Anterior cingulate cortex (tissue), 58 donors: ENCODE measurements around the gene MYOZ3.

Experiments used
- DNase-seq, 58 donors: peaks; one replicate each; lab custom pipeline; 2025; lab: John Stamatoyannopoulos, UW

The MYOZ3 gene

DNA sequence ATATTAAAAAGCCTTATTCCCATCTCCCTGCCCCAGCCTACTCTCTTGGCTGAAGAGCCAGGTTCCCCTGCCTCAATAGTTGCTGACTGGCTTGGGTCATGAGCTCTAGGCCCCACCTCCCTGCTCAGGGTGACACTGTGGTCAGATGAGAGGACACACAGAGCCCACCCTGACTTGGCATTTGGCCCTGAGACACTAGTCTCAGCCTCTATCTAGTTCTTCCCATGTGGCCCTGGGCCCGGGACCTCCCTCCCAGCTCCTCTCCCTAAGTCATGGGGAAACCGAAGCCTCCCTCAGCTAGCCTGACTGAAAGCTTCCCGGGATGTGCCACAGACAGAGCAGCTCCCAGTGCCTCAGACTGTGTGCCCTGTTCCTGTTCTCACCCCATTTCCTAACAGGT lies 5.8 kb upstream of the MYOZ3 start:
- DNase-seq: no peak

DNA sequence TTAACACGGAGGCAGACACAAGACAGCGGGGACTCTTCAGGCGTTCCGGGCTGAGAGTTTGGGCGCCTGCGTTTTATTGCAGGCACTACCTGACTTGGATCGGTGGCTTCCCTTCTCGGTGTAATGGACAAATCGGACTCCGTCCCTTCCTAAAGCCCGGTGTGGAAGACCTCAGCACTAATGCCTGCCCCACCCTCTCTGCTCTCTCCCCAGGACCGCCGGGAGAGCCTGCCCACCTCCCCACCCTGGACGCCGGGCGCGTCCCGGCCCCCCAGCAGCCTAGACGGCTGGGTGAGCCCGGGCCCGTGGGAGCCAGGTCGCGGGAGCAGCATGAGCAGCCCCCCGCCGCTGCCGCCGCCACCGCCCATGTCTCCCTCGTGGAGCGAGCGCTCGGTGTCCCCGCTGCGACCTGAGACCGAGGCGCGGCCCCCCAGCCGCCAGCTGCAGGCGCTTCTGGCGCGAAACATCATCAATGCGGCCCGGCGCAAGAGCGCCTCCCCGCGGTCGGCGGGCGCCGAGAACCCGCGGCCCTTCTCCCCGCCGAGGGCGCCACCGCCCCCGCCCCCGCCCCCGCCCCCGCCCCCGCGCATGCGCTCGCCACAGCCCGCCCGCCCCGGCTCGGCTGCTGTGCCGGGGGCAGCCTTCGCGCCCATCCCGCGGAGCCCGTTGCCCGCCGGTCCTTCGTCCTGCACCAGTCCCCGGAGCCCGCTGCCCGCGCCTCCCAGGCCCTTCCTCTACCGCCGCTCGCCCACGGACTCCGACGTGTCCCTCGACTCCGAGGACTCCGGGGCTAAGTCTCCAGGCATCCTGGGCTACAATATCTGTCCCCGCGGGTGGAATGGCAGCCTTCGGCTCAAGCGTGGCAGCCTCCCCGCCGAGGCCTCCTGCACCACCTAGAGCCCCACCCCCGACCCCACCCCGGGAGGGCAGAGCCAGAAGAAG lies 4.6 kb upstream of the MYOZ3 start:
- peak in 43 of 58 donors; percentile 24 to 79 (median 62) for DNase-seq

- no peak for DNase-seq
These were observed 2.9 kb upstream of the MYOZ3 start for GRCh38 chr5:150658121-150658520.

GRCh38 chr5:150658699-150659265 lies 2.3 kb upstream of the MYOZ3 start:
- no peak for DNase-seq

DNA sequence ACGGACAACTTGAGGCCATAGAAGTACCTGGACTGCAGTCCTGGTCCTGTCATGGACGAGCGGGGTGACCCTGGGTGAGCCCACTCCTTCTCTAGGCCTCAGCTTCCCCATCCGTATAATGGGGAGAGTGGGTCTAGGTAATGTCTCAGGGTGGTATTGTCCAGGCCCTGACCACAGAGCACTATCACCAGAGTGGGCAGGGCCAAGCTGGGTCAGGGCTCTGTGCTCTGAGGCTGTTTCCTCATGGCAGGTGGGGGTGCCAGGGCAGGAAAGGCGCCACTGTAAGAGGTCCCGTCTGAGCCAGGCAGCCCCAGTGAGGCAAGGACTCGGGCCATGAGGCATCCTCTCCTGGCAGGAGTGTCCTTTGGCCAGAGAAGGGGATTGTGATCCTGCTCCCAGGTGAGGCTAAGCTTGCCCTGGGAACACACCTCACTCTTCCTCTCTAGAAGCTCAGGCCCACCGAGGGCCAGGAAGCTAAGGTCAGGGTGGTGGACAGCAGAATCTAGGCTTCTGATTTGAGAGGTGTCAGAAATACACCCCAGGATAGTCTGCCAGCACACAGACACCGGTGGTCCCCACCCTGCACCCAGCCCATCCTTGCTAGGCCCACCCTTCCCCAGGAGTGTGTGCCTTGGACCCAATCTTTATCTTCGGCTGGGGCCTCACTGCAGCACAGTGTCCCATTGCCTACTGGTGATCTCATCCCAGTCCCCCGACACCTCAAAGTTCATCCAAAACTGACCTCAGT lies 1.5 kb upstream of the MYOZ3 start:
- DNase-seq: no peak

GRCh38 chr5:150660108-150660831 lies 781 bp upstream of the MYOZ3 start:
- DNase-seq: no peak

GRCh38 chr5:150661821-150662596 lies 958 bp downstream of the MYOZ3 start:
- no peak for DNase-seq

GRCh38 chr5:150662731-150663516 lies 1.9 kb downstream of the MYOZ3 start:
- DNase-seq: no peak

DNA sequence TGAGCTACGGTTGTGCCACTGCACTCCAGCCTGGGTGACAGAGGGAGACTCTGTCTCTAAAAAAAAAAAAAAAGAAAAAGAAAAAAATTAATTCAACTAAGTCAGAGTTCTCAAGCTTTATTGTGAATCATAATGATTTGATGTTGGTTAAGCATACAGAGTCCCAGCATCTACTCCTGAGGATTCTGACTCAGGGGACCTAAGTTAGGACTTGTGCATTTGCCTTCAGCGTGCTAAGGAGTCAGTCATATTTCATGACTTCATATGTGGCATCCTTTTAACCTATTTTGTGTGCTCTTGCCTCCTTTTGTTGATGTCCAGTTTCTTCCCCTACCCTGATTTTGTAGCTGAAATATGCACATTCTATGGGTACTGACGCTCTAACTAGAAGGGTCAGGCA lies 2.9 kb downstream of the MYOZ3 start:
- no peak for DNase-seq

DNA sequence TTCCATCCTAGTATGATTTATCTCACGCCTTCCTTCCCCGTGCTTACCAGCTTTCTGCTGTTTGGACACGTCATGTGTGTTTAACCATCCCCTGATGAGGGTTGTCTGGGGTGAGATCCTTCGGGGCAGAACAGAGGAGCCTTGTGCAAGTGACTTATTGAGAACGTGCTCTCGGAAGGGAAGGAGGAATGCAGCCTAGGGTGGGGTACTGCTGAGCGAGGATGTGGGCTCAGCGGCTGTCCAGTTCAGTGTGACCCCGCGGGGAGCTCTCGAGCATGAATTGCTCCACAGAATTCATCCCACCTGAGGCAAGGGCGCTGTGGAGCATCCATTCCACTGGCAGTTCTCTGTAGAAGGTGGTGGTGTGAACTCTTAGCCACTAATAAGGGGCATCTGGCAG lies 4.0 kb downstream of the MYOZ3 start:
- DNase-seq: no peak

DNA sequence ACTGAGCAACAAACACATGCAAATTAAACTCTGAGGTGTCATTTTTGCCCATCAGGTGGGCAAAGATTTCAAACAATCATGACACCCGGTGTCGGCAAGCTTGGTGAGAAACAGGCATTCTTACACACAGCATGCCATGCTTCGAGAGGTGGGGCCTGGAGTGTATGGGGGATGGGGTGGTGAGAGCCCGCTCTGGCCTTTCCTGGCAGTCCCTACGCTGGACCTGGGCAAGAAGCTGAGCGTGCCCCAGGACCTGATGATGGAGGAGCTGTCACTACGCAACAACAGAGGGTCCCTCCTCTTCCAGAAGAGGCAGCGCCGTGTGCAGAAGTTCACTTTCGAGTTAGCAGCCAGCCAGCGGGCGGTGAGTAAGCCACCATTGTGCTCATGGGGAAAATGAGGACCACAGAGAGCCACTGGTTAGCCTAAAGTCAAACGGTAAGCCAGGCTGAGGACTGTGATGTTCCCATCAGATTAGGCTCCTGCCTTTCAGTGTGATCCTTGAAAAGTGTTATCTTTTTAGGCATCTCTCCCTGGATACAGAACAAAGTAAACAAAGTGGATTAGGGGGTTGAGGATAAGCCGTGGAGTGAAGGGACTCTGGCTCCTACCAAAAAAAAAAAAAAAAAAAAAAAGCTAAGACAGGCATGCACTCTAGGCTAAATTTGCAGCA lies 9.4 kb downstream of the MYOZ3 start:
- no peak for DNase-seq

- no peak for DNase-seq
These were observed 9.9 kb downstream of the MYOZ3 start for GRCh38 chr5:150670948-150671310.

GRCh38 chr5:150671509-150672236 lies 10.6 kb downstream of the MYOZ3 start:
- no peak for DNase-seq

DNA sequence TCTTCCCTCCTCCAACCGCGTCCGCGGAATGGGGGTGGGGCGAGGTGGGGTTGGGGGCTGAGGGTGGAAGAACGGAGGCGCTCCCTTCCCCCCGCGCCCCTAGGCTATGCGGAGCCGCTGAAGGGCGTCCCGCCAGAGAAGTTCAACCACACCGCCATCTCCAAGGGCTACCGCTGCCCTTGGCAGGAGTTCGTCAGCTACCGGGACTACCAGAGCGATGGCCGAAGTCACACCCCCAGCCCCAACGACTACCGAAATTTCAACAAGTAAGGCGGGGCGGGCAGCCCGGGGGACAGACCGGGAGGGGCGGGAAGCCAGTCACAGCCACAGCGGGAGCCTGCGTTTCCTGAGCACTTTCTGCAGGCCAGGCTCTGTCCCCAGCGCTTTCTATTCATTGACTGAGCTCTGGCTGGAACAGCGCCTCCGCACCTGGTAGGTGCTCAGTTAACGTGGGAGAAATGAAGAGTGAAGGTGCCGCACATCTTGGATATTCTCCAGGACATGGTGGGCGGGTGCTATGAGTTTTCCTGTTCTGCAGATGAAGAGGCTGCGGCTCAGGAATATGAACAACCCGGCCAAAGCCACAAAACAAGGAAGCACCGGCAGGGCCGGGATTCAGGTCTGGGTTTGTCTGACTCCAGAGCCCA lies 11.3 kb downstream of the MYOZ3 start:
- peak in 4 of 58 donors; percentile 13 to 42 (median 29) for DNase-seq

DNA sequence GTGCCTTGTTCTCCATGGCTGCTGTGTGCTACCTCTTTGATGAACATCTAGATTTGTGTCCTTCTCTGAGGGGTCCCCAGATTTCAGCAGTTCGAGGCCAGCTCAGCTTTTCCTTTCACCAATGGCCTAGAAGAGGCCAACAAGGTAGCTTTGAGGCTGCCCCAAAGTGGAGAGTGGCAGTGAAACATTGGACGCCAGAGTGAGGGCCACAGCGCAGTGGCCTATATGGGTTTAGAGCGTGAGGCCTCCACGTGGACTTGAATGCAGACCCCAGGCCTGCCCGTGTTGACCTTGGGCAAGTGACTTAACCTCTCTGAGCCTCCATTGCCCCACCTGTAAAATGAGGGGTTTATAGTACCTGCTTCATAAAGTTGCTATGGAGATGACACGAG lies 11.8 kb downstream of the MYOZ3 start:
- DNase-seq: no peak

GRCh38 chr5:150674341-150674821 lies 13.3 kb downstream of the MYOZ3 start:
- peak in 14 of 58 donors; percentile 24 to 69 (median 37) for DNase-seq

DNA sequence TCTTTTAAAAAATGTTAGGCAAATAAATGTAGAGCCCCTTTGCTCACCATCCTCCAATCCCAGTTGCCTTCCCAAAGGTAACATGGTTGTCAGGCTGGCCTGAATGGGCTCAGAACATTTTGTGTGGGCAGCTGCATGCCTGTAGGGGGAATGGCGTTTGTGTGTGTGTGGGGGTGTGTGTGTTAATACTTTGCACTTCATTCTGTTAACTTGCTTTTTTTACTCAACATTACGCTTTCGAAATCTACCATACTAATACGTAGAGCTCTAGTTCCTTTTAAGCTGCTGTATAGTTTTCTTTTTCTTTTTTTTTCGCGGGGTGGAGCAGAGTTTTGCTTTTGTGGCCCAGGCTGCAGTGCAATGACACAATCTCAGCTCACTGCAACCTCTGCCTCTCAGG lies 14.0 kb downstream of the MYOZ3 start:
- DNase-seq: no peak
